IPS-18c (cell line): Measurements from ENCODE around the gene DUS1L.

Experiments
- H3K4me3 ChIP-seq: 2 replicates; pipeline ENCODE4 v1.7.0; 2013; ENCODE audit warnings: low read depth, mild to moderate bottlenecking, low read length, moderate library complexity; ENCODE audit not compliant: insufficient read depth
- H3K9me3 ChIP-seq: one replicate; pipeline ENCODE4 v1.6.1; 2013; ENCODE audit warnings: mild to moderate bottlenecking, low read length, moderate library complexity; ENCODE audit not compliant: control insufficient read depth, insufficient read depth

The DUS1L gene

GRCh38 chr17:82103553-82104451 is 38.2 kb upstream of the DUS1L start:
- peak overlapping the region; percentile 24; the same call in 1 of the 2 replicates for H3K4me3 ChIP-seq
- no peaks in the 10 kb centered on the region for H3K9me3 ChIP-seq

GRCh38 chr17:82101767-82102679 is 36.4 kb upstream of the DUS1L start:
- Histone ChIP-seq H3K4me3 (no peak overlapping the region), H3K9me3 (peaks cover 2% of the 10 kb centered on the region)

- H3K9me3 ChIP-seq = peaks cover 2% of the 10 kb centered on the region
- H3K4me3 ChIP-seq = no peak overlapping the region
Observed at GRCh38 chr17:82101301-82101715, 35.7 kb upstream of the DUS1L start.

- Histone ChIP-seq H3K9me3 (peaks cover 2% of the 10 kb centered on the region), H3K4me3 (no peak overlapping the region)
Observed at GRCh38 chr17:82100502-82101298, 35.1 kb upstream of the DUS1L start.

- peaks cover 2% of the 10 kb centered on the region for H3K9me3 ChIP-seq
- peak overlapping the region; percentile 70 for H3K4me3 ChIP-seq
Observed at GRCh38 chr17:82098939-82099763, 33.5 kb upstream of the DUS1L start.

- peaks cover 2% of the 10 kb centered on the region for H3K9me3 ChIP-seq
- peak within 1 kb of the TSS; percentile 72 for H3K4me3 ChIP-seq
Observed at GRCh38 chr17:82098169-82098938, 32.8 kb upstream of the DUS1L start, which contains the start of gene FASN. Gene FASN (minus strand): TSS chr17:82098236. CDS start chr17:82096445, 1,791 bp downstream.

GRCh38 chr17:82097919-82098168 is 32.2 kb upstream of the DUS1L start:
- H3K9me3 ChIP-seq = peaks cover 2% of the 10 kb centered on the region
- H3K4me3 ChIP-seq = peak overlapping the region; percentile 72

- Histone ChIP-seq H3K4me3 (peak overlapping the region; percentile 72), H3K9me3 (peaks cover 2% of the 10 kb centered on the region)
Observed at GRCh38 chr17:82097184-82097918, 31.7 kb upstream of the DUS1L start.

- Histone ChIP-seq H3K9me3 (peaks cover 2% of the 10 kb centered on the region), H3K4me3 (peak overlapping the region; percentile 72)
Observed at GRCh38 chr17:82096709-82097183, 31.1 kb upstream of the DUS1L start.

- H3K4me3 ChIP-seq = peak overlapping the region; percentile 72
- peaks cover 2% of the 10 kb centered on the region for H3K9me3 ChIP-seq
Observed at GRCh38 chr17:82095777-82096708, 30.4 kb upstream of the DUS1L start.

- H3K9me3 ChIP-seq = peaks cover 2% of the 10 kb centered on the region
- no peak overlapping the region for H3K4me3 ChIP-seq
Observed at GRCh38 chr17:82094931-82095776, 29.6 kb upstream of the DUS1L start.

- no peak overlapping the region for H3K4me3 ChIP-seq
- peaks cover 2% of the 10 kb centered on the region for H3K9me3 ChIP-seq
Observed at GRCh38 chr17:82092995-82093751, 27.6 kb upstream of the DUS1L start.

- no peak overlapping the region for H3K4me3 ChIP-seq
- H3K9me3 ChIP-seq = peaks cover 1% of the 10 kb centered on the region
Observed at GRCh38 chr17:82092628-82092994, 27.0 kb upstream of the DUS1L start.
